H9 (cell line): ENCODE measurements around the gene SUCLG1. TPM values are rescaled to one million over a fixed set of nuclear protein-coding genes. Genes with fewer than 3 reads are reported as not detected.
"Not testable (repeated sequence)": the region's sequence is repeated elsewhere in the genome, so short reads cannot be mapped to it uniquely, and the experiment has no call there.

Experiments used
- DNase-seq: peaks from one replicate; pipeline ENCODE4 v3.0.0-alpha.2; 2017
- H2AFZ ChIP-seq: one replicate; pipeline ENCODE4 v1.6.1; 2013; ENCODE audit warnings: mild to moderate bottlenecking, low read length, control low read depth, moderate library complexity
- H2AK5ac ChIP-seq: 2 replicates; pipeline ENCODE4 v1.6.1; 2013; ENCODE audit warnings: low read length, control low read depth, mixed read lengths; ENCODE audit not compliant: insufficient read length
- H2BK120ac ChIP-seq: one replicate; pipeline ENCODE4 v1.6.1; 2013; ENCODE audit warnings: low read depth, mild to moderate bottlenecking, low read length, control low read depth, inconsistent platforms; ENCODE audit not compliant: poor library complexity, severe bottlenecking
- H2BK12ac ChIP-seq: 2 replicates; pipeline ENCODE4 v1.6.1; 2013; ENCODE audit warnings: low read length, control low read depth, mixed read lengths, low read depth; ENCODE audit not compliant: insufficient read length
- H2BK15ac ChIP-seq: 2 replicates; pipeline ENCODE4 v1.6.1; 2013; ENCODE audit warnings: low read depth, low read length, control low read depth
- H2BK20ac ChIP-seq: one replicate; pipeline ENCODE4 v1.6.1; 2013; ENCODE audit warnings: low read depth, mild to moderate bottlenecking, low read length, control low read depth, inconsistent platforms; ENCODE audit not compliant: poor library complexity, severe bottlenecking
- H2BK5ac ChIP-seq: 2 replicates; pipeline ENCODE4 v1.6.1; 2013; ENCODE audit warnings: low read length, control low read depth, mixed read lengths; ENCODE audit not compliant: insufficient read length
- H3K14ac ChIP-seq: 2 replicates; pipeline ENCODE4 v1.6.1; 2013; ENCODE audit warnings: low read length, control low read depth; ENCODE audit not compliant: insufficient read depth
- H3K18ac ChIP-seq: 2 replicates; pipeline ENCODE4 v1.6.1; 2013; ENCODE audit warnings: low read depth, mild to moderate bottlenecking, mixed read lengths, low read length, control low read depth; ENCODE audit not compliant: insufficient read length
- H3K23ac ChIP-seq: 2 replicates; pipeline ENCODE4 v1.6.1; 2013; ENCODE audit warnings: low read length, control low read depth, mixed read lengths, low read depth; ENCODE audit not compliant: insufficient read length
- H3K23me2 ChIP-seq: 2 replicates; pipeline ENCODE4 v1.6.1; 2013; ENCODE audit warnings: low read depth, mild to moderate bottlenecking, mixed read lengths, low read length, control low read depth; ENCODE audit not compliant: insufficient read length, poor library complexity, severe bottlenecking
- H3K27ac ChIP-seq: 2 replicates; pipeline ENCODE4 v1.5.1; 2013; ENCODE audit warnings: low read length, control low read depth, mixed read lengths, low read depth; ENCODE audit not compliant: insufficient read length
- H3K27me3 ChIP-seq: 2 replicates; pipeline ENCODE4 v1.6.1; 2013; ENCODE audit warnings: low read length, control low read depth, inconsistent platforms; ENCODE audit not compliant: insufficient read depth
- H3K4ac ChIP-seq: 2 replicates; pipeline ENCODE4 v1.6.1; 2013; ENCODE audit warnings: low read depth, mild to moderate bottlenecking, control low read depth, inconsistent platforms, low read length, moderate library complexity
- H3K4me1 ChIP-seq: 2 replicates; pipeline ENCODE4 v1.6.1; 2013; ENCODE audit warnings: low read length, control low read depth, inconsistent platforms; ENCODE audit not compliant: insufficient read depth
- H3K4me2 ChIP-seq: 2 replicates; pipeline ENCODE4 v1.6.1; 2013; ENCODE audit warnings: low read length, control low read depth, mixed read lengths; ENCODE audit not compliant: insufficient read length, insufficient read depth
- H3K56ac ChIP-seq: 2 replicates; pipeline ENCODE4 v1.6.1; 2013; ENCODE audit warnings: low read depth, mild to moderate bottlenecking, mixed read lengths, low read length, control low read depth; ENCODE audit not compliant: insufficient read length
- H3K79me1 ChIP-seq: 2 replicates; pipeline ENCODE4 v1.6.1; 2013; ENCODE audit warnings: low read depth, mild to moderate bottlenecking, moderate library complexity, low read length, control low read depth, inconsistent platforms; ENCODE audit not compliant: insufficient read depth, poor library complexity, severe bottlenecking
- H3K79me2 ChIP-seq: 2 replicates; pipeline ENCODE4 v1.6.1; 2013; ENCODE audit warnings: low read length, control low read depth, inconsistent platforms; ENCODE audit not compliant: insufficient read depth
- H3K9ac ChIP-seq: 2 replicates; pipeline ENCODE4 v1.6.1; 2013; ENCODE audit warnings: low read length, control low read depth, mixed read lengths; ENCODE audit not compliant: insufficient read length; ENCODE audit errors: extremely low read depth
- H3K9me3 ChIP-seq: one replicate; pipeline ENCODE4 v1.6.1; 2013; ENCODE audit warnings: low read depth, low read length, inconsistent platforms; ENCODE audit not compliant: control insufficient read depth
- H3T11ph ChIP-seq: one replicate; pipeline ENCODE4 v1.6.1; 2013; ENCODE audit warnings: mild to moderate bottlenecking, low read length, control low read depth, inconsistent platforms
- H4K20me1 ChIP-seq: one replicate; pipeline ENCODE4 v1.6.1; 2013; ENCODE audit not compliant: control insufficient read depth, insufficient read length, insufficient read depth
- H4K5ac ChIP-seq: 2 replicates; pipeline ENCODE4 v1.6.1; 2013; ENCODE audit warnings: low read depth, mild to moderate bottlenecking, mixed read lengths, low read length, control low read depth; ENCODE audit not compliant: insufficient read length
- H4K8ac ChIP-seq: replicated peaks from 2 replicates; pipeline ENCODE4 v1.6.1; 2013; ENCODE audit warnings: low read length, control low read depth, mixed read lengths, low read depth; ENCODE audit not compliant: insufficient read length
- H4K91ac ChIP-seq: 2 replicates; pipeline ENCODE4 v1.6.1; 2013; ENCODE audit warnings: low read depth, mild to moderate bottlenecking, moderate library complexity, mixed read lengths, low read length, control low read depth; ENCODE audit not compliant: insufficient read length
- H3K27ac Mint-ChIP-seq, 3 experiments: 2 replicates in 2 of 3; 3 replicates in 1 of 3; pipeline ENCODE4 v1.8.0; 2020 to 2021; ENCODE audit warnings: mixed read lengths in 3 of 3, mild to moderate bottlenecking in 1 of 3, moderate library complexity in 1 of 3
- H3K27me3 Mint-ChIP-seq: 2 replicates; pipeline ENCODE4 v1.8.0; 2021; ENCODE audit warnings: low read depth, mild to moderate bottlenecking, moderate library complexity, mixed read lengths
- H3K36me3 Mint-ChIP-seq, 3 experiments: 2 replicates in 2 of 3; 3 replicates in 1 of 3; pipeline ENCODE4 v1.8.0; 2020 to 2021; ENCODE audit warnings: low read depth in 3 of 3, mixed read lengths in 3 of 3; ENCODE audit not compliant: insufficient read depth in 1 of 3
- H3K4me1 Mint-ChIP-seq, 2 experiments: 2 replicates each; pipeline ENCODE4 v1.8.0; 2020; ENCODE audit warnings: mixed read lengths in 2 of 2
- H3K4me3 Mint-ChIP-seq, 2 experiments: 2 replicates in 1 of 2; 3 replicates in 1 of 2; pipeline ENCODE4 v1.8.0; 2020 to 2021; ENCODE audit warnings: mild to moderate bottlenecking in 2 of 2, mixed read lengths in 2 of 2, moderate library complexity in 1 of 2
- H3K9me3 Mint-ChIP-seq, 2 experiments: 2 replicates in 1 of 2; 3 replicates in 1 of 2; pipeline ENCODE4 v1.8.0; 2020; ENCODE audit warnings: mild to moderate bottlenecking in 2 of 2, mixed read lengths in 2 of 2, moderate library complexity in 1 of 2
- WGBS: extraction: QIAGEN DNeasy Blood & Tissue Kit; methylation state at CpG from one replicate; pipeline ENCODE4 v1.1.7; 2013; ENCODE audit warnings: missing lambda C conversion rate, low lambda C conversion rate, mixed read lengths; ENCODE audit not compliant: insufficient read length; ENCODE audit errors: extremely low coverage; 5-methylcytosine and 5-hydroxymethylcytosine counted together
- total RNA-seq: library from RNA; stranded (reverse); gene quantifications from 2 replicates; pipeline ENCODE4 v1.2.1, GENCODE V29; 2021
- TF ChIP-seq, protein P1 (sequence below): fragments of 200-600 bp; sonication (generic); conservative IDR thresholded peaks from 3 replicates; pipeline ENCODE4 v1.8.0; 2021; ENCODE audit warnings: antibody characterized with exemption, mild to moderate bottlenecking

The SUCLG1 gene
- total RNA-seq, 1 experiment from 2014 or later: 40.0 TPM

DNA sequence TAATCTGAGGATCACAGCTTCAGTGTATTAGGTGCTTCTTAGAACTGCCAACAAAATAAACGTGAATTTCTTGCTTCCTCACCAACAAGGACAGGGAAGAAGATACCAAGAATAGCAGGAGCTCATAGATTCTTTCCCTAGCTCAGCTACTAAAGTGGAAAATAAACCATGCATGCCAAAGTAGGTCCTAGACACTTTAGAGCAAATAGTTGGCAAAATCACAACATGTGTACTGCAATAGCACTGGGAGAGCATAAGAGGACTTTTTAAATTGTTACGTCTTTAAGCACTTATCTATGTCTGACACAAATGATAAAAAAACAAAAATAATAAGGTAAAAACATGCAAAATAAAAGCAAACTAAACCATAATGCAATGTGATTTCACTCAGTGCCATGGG is 49.5 kb downstream of the SUCLG1 start:
- no peak overlapping the region for H2AK5ac ChIP-seq
- H4K20me1 ChIP-seq: no peaks in the 10 kb centered on the region
- no peaks in the 10 kb centered on the region for H3K4me1 ChIP-seq
- Mint-ChIP-seq H3K36me3 (no peaks in the 10 kb centered on the region), H3K4me3 (no peak overlapping the region), H3K4me1 (no peaks in the 10 kb centered on the region), H3K27me3 (no peaks in the 10 kb centered on the region), H3K27ac (no peak overlapping the region), H3K9me3 (no peaks in the 10 kb centered on the region)
- no peaks in the 10 kb centered on the region for H3K23me2 ChIP-seq
- no peak overlapping the region for H3K23ac ChIP-seq
- no peak overlapping the region for H3K9ac ChIP-seq
- no peak overlapping the region for H3T11ph ChIP-seq
- no peak overlapping the region for H2BK5ac ChIP-seq
- TF ChIP-seq, protein P1, sequence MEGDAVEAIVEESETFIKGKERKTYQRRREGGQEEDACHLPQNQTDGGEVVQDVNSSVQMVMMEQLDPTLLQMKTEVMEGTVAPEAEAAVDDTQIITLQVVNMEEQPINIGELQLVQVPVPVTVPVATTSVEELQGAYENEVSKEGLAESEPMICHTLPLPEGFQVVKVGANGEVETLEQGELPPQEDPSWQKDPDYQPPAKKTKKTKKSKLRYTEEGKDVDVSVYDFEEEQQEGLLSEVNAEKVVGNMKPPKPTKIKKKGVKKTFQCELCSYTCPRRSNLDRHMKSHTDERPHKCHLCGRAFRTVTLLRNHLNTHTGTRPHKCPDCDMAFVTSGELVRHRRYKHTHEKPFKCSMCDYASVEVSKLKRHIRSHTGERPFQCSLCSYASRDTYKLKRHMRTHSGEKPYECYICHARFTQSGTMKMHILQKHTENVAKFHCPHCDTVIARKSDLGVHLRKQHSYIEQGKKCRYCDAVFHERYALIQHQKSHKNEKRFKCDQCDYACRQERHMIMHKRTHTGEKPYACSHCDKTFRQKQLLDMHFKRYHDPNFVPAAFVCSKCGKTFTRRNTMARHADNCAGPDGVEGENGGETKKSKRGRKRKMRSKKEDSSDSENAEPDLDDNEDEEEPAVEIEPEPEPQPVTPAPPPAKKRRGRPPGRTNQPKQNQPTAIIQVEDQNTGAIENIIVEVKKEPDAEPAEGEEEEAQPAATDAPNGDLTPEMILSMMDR: no peak
- no peaks in the 10 kb centered on the region for H3K27me3 ChIP-seq
- H3K14ac ChIP-seq: no peak overlapping the region
- H2AFZ ChIP-seq: no peak overlapping the region
- no peak overlapping the region for H3K4ac ChIP-seq
- H3K27ac ChIP-seq: no peak overlapping the region
- H3K56ac ChIP-seq: no peak overlapping the region
- no peak overlapping the region for H2BK20ac ChIP-seq
- no CpG with 5 or more reads among the region's 2 CpGs for WGBS
- H3K9me3 ChIP-seq: no peaks in the 10 kb centered on the region
- H3K4me2 ChIP-seq: no peak overlapping the region
- H2BK120ac ChIP-seq: no peak overlapping the region
- H3K79me1 ChIP-seq: no peaks in the 10 kb centered on the region
- no peak overlapping the region for H3K18ac ChIP-seq
- no peaks in the 10 kb centered on the region for H3K79me2 ChIP-seq
- no peak overlapping the region for H4K5ac ChIP-seq
- H2BK12ac ChIP-seq: no peak overlapping the region
- H2BK15ac ChIP-seq: no peak overlapping the region
- no peak for DNase-seq
- no peak overlapping the region for H4K8ac ChIP-seq
- no peak overlapping the region for H4K91ac ChIP-seq

DNA sequence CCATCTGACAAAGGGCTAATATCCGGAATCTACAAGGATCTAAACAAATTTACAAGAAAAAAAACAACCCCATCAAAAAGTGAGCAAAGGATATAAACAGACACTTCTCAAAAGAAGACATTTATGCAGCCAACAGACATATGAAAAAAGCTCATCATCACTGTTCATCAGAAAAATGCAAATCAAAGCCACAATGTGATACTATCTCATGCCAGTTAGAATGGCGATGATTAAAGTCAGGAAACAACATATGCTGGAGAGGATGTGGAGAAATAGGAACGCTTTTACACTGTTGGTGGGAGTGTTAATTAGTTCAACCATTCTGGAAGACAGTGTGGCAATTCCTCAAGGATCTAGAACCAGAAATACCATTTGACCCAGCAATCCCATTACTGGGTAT is 57.0 kb downstream of the SUCLG1 start:
- not testable (repeated sequence) for H3K79me2 ChIP-seq, H3K9me3 Mint-ChIP-seq, H3K4me2 ChIP-seq, DNase-seq, H3K18ac ChIP-seq, H2BK20ac ChIP-seq, H3K36me3 Mint-ChIP-seq, H3K4ac ChIP-seq, H3K4me1 ChIP-seq, H4K91ac ChIP-seq, H2BK5ac ChIP-seq, H3K23me2 ChIP-seq, H3K14ac ChIP-seq, H3K4me3 Mint-ChIP-seq, H4K20me1 ChIP-seq, H2AFZ ChIP-seq, H3K27ac ChIP-seq, H3K9ac ChIP-seq, H4K5ac ChIP-seq, H4K8ac ChIP-seq, H3K27me3 Mint-ChIP-seq, H3K4me1 Mint-ChIP-seq, H2AK5ac ChIP-seq, H3K27me3 ChIP-seq, H2BK15ac ChIP-seq, H3K56ac ChIP-seq, H2BK120ac ChIP-seq, H2BK12ac ChIP-seq, H3K27ac Mint-ChIP-seq, H3T11ph ChIP-seq, H3K79me1 ChIP-seq, H3K23ac ChIP-seq, H3K9me3 ChIP-seq
- no CpG with 5 or more reads among the region's 3 CpGs for WGBS
